ENCODE measurements around the gene IMMP1L.
A peak's percentile ranks its signal among the peaks of the same experiment; 100 is the strongest.

The IMMP1L gene, protein sequence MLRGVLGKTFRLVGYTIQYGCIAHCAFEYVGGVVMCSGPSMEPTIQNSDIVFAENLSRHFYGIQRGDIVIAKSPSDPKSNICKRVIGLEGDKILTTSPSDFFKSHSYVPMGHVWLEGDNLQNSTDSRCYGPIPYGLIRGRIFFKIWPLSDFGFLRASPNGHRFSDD

GRCh38 chr11:31509429-31510345 is at the start of gene IMMP1L, which contains the start of gene ELP4:
Gene IMMP1L (minus strand): TSS chr11:31509622. CDS start chr11:31463276, 46,346 bp downstream.
Gene ELP4 (plus strand): TSS chr11:31509767. CDS start chr11:31509785, 18 bp downstream.
- peak within 1 kb of the TSS; percentile 95 for H3K4me3 ChIP-seq (ENCODE audit: low read length)
- TF ChIP-seq, protein P1, sequence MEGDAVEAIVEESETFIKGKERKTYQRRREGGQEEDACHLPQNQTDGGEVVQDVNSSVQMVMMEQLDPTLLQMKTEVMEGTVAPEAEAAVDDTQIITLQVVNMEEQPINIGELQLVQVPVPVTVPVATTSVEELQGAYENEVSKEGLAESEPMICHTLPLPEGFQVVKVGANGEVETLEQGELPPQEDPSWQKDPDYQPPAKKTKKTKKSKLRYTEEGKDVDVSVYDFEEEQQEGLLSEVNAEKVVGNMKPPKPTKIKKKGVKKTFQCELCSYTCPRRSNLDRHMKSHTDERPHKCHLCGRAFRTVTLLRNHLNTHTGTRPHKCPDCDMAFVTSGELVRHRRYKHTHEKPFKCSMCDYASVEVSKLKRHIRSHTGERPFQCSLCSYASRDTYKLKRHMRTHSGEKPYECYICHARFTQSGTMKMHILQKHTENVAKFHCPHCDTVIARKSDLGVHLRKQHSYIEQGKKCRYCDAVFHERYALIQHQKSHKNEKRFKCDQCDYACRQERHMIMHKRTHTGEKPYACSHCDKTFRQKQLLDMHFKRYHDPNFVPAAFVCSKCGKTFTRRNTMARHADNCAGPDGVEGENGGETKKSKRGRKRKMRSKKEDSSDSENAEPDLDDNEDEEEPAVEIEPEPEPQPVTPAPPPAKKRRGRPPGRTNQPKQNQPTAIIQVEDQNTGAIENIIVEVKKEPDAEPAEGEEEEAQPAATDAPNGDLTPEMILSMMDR (IDR thresholded peaks at IDR 0.05; ENCODE audit: insufficient read depth, low read depth, low read length, missing control alignments), result no peak
- DNase-seq (ENCODE audit: low read depth), result peak; percentile 98

- TF ChIP-seq, protein P1 (IDR thresholded peaks at IDR 0.05; ENCODE audit: insufficient read depth, low read depth, low read length, missing control alignments), result no peak
- no peak overlapping the region for H3K4me3 ChIP-seq (ENCODE audit: low read length)
- DNase-seq (ENCODE audit: low read depth), result no peak
Measured at GRCh38 chr11:31558001-31558400, 48.6 kb upstream of the IMMP1L start.

DNA sequence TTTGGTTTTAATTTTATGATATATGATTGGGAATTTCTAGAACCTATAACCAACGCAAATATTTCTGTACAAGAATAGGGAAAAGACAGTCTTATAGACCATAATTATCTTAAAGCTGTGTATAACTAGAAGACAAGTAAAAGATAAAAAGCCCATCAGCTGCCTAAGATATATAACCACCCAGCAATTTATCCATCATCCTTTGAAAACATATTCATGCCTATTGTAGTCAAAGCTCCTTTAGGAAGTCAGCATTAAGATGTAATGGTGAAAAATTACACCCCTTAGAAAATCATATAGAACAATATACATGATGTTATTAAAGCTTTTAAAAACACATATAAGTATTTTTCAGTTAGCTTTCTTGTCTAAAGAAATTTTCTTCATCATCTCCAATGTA is 46.5 kb upstream of the IMMP1L start:
- TF ChIP-seq, protein P1 (IDR thresholded peaks at IDR 0.05; ENCODE audit: insufficient read depth, low read depth, low read length, missing control alignments), result no peak
- no peak overlapping the region for H3K4me3 ChIP-seq (ENCODE audit: low read length)
- DNase-seq (ENCODE audit: low read depth), result no peak

DNA sequence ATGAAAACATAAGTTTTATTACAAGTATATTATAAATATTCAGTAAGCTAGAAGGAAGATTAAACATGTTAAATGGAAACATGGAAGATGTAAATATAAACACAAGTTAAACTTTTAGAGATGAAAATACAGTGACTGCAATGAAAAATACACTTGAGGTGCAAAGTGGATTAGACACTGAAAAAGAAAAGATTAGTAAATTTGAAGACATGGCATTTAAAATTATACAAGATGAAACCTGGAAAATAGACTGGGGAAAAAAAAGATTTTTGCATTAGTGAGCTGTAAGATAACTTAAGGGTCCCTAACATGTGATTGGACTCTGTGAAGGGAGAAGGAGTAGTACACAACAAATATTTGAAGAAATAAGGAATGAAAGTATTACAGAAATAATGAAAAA is 33.4 kb upstream of the IMMP1L start:
- TF ChIP-seq, protein P1 (IDR thresholded peaks at IDR 0.05; ENCODE audit: insufficient read depth, low read depth, low read length, missing control alignments), result no peak
- no peak overlapping the region for H3K4me3 ChIP-seq (ENCODE audit: low read length)
- DNase-seq (ENCODE audit: low read depth), result no peak

DNA sequence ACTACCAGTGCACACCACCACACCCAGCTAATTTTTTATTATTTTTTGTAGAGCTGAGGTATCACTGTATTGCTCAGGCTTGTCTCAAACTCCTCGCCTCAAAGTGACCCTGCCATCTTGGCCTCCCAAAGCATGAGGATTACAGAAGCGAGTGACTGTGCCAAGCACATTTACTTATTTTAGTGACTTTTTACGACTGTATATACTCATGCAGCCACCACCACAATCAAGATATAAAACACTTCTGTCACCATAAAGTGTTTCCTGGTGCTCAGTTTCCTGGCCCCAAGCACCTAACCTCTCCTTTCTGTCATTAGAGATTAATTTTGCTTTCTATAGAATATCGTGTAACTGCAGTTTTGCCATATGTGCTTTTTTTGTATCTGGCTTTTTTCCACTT is 26.1 kb upstream of the IMMP1L start:
- no peak overlapping the region for H3K4me3 ChIP-seq (ENCODE audit: low read length)
- no peak for DNase-seq (ENCODE audit: low read depth)
- TF ChIP-seq, protein P1 (IDR thresholded peaks at IDR 0.05; ENCODE audit: insufficient read depth, low read depth, low read length, missing control alignments), result no peak

DNA sequence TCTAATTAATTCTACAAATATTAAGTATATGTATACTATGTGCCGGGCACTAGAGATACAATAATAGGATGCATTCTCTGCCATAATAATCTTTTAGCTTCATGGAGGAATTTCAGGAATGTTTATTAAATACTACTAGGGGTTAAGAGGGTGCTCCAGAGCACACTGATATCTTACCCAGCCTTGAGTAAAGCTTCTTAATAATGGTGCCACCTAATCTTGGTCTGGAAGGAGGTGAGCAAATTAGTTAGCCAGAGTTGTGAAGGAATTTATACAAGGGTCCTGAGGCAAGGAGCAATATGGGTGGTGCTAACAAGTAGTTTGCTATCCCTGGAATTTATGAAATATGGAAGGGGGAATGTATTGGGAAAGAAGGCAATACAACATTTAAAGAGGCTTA is 21.9 kb upstream of the IMMP1L start:
- DNase-seq (ENCODE audit: low read depth), result no peak
- no peak overlapping the region for H3K4me3 ChIP-seq (ENCODE audit: low read length)

More for the DNA sequence above, 21.9 kb upstream of the IMMP1L start:
- TF ChIP-seq, protein P1 (IDR thresholded peaks at IDR 0.05; ENCODE audit: insufficient read depth, low read depth, low read length, missing control alignments), result no peak

Measured in epithelial cell of esophagus (primary cell).